ENCODE results near the gene GDPD4.

- TF ChIP-seq CTCF (IDR thresholded peaks at IDR 0.05; ENCODE audit: low read length) (no peak), EZH2phosphoT487 (IDR thresholded peaks at IDR 0.05; ENCODE audit: low read length) (no peak), EZH2 (optimal IDR thresholded peaks at IDR 0.05; ENCODE audit: low read depth, low read length) (no peak)
Measured at GRCh38 chr11:77318600-77318999, 17.1 kb upstream of the GDPD4 start.

Data from MM.1S (cell line).